OCI-LY1 (cell line): ENCODE results near the gene CDHR1.

Experiments used
- EZH2 ChIP-seq: fragments of 200-600 bp; sonication (generic), shearing (Covaris generic); IDR thresholded peaks from 2 replicates; pipeline ENCODE4 v1.8.0; 2017; ENCODE audit warnings: borderline replicate concordance, mixed run types, mild to moderate bottlenecking, antibody characterized with exemption, low read length, moderate library complexity, mixed read lengths
- TF ChIP-seq, protein P1 (sequence below): fragments of 200-600 bp; sonication (generic), shearing (Covaris generic); IDR thresholded peaks from 2 replicates; pipeline ENCODE4 v1.5.1; 2017; ENCODE audit warnings: mild to moderate bottlenecking, antibody characterized with exemption, low read length, moderate library complexity, mixed read lengths

DNA sequence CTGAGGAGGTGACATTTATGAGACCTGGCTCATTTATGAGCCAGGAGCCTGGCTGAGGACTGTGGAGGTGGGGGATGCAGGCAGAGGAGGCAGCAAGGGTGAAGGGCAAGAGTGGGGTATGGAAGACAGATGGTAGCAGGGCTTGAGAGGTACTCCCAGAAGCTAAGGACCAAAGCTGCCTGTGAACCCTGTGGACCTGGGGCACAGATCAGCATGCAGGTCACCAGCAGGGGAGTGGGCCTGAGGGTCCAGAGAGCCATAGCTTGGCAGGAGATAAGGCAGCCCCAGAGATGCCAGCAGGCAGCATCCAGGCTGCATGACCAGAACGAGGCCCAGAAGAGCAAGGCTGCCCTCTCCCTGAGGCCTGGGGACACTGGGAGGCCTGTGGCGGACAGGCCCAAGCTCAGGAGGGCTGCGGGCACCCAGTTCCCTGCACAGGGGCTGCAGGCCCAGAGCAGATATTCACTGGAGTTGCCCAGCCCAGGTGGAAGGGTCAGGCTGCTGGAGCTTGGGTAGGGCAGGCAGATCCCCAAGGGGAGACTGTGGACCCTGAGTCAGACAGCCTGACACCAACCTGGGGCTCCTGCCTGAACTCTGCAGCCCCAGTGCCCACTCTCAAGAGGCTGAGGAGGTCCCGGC, 17.4 kb upstream of the CDHR1 start:
- TF ChIP-seq, protein P1, sequence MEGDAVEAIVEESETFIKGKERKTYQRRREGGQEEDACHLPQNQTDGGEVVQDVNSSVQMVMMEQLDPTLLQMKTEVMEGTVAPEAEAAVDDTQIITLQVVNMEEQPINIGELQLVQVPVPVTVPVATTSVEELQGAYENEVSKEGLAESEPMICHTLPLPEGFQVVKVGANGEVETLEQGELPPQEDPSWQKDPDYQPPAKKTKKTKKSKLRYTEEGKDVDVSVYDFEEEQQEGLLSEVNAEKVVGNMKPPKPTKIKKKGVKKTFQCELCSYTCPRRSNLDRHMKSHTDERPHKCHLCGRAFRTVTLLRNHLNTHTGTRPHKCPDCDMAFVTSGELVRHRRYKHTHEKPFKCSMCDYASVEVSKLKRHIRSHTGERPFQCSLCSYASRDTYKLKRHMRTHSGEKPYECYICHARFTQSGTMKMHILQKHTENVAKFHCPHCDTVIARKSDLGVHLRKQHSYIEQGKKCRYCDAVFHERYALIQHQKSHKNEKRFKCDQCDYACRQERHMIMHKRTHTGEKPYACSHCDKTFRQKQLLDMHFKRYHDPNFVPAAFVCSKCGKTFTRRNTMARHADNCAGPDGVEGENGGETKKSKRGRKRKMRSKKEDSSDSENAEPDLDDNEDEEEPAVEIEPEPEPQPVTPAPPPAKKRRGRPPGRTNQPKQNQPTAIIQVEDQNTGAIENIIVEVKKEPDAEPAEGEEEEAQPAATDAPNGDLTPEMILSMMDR, result no peak
- no peak for TF ChIP-seq EZH2
